MM.1S (cell line): ENCODE measurements around the gene CD4.

ENCODE experiments used
- CTCF ChIP-seq: fragments of 300-600 bp; sonication (generic); IDR thresholded peaks from 2 replicates; pipeline ENCODE4 v1.5.1; 2016; ENCODE audit warnings: antibody characterized with exemption, low read length, mixed read lengths
- EZH2 ChIP-seq: fragments of 300-600 bp; sonication (generic); optimal IDR thresholded peaks from 2 replicates; pipeline ENCODE3; 2017; ENCODE audit warnings: low read depth, mild to moderate bottlenecking, antibody characterized with exemption, low read length, mixed read lengths
- EZH2phosphoT487 ChIP-seq: fragments of 300-600 bp; sonication (generic); IDR thresholded peaks from 2 replicates; pipeline ENCODE4 v1.6.1; 2018; ENCODE audit warnings: antibody characterized with exemption, low read length

- TF ChIP-seq CTCF (0 out of 2 replicates have a peak, but pooled peaks have one; percentile 4), EZH2 (no peak), EZH2phosphoT487 (no peak)
Measured at GRCh38 chr12:6829536-6830220, 40.4 kb downstream of the CD4 start.
